Kidney (tissue), 14 donors: ENCODE data around the gene NHSL2. TPM values are rescaled to one million over a fixed set of nuclear protein-coding genes. Genes with fewer than 3 reads are reported as not detected.
A peak's percentile ranks its signal among the peaks of the same experiment; 100 is the strongest.

ENCODE experiments used
- DNase-seq, 5 donors: peaks; one replicate each; pipeline ENCODE4 v3.0.0-alpha.2; 2013 to 2020
- FAIRE-seq: peaks from 2 replicates; lab custom pipeline; 2012; peaks lifted over from hg19 to GRCh38; lab: Jason Lieb, UNC
- H3K27ac ChIP-seq, 2 donors: one replicate each; pipeline ENCODE4 v1.7.0; 2013; ENCODE audit warnings: low read depth in 2 of 2, low read length in 2 of 2, inconsistent platforms in 1 of 2
- H3K27me3 ChIP-seq: one replicate; pipeline ENCODE4 v1.7.1; 2013; ENCODE audit warnings: low read length, inconsistent platforms; ENCODE audit not compliant: control insufficient read depth, insufficient read depth
- H3K36me3 ChIP-seq, 3 donors: one replicate each; pipeline versions ENCODE4 v1.7.0 to v1.7.1; 2013; ENCODE audit warnings: low read length in 3 of 3, control low read depth in 1 of 3, inconsistent platforms in 1 of 3; ENCODE audit not compliant: insufficient read depth in 3 of 3, control insufficient read depth in 2 of 3
- H3K4me1 ChIP-seq, 3 donors: one replicate each; pipeline versions ENCODE4 v1.7.0 to v1.7.1; 2013; ENCODE audit warnings: low read length in 3 of 3, inconsistent platforms in 1 of 3, low read depth in 1 of 3; ENCODE audit not compliant: control insufficient read depth in 2 of 3, insufficient read depth in 2 of 3
- H3K4me3 ChIP-seq, 3 donors: one replicate each; pipeline versions ENCODE4 v1.7.0 to v1.8.1; 2013; ENCODE audit warnings: low read length in 3 of 3, control low read depth in 1 of 3, inconsistent platforms in 1 of 3
- H3K9ac ChIP-seq, 3 donors: one replicate each; pipeline versions ENCODE4 v1.7.0 to v1.7.1; 2013; ENCODE audit warnings: low read length in 3 of 3, control low read depth in 1 of 3, inconsistent platforms in 1 of 3
- H3K9me3 ChIP-seq, 3 donors: one replicate each; pipeline versions ENCODE4 v1.7.0 to v1.7.1; 2013; ENCODE audit warnings: low read length in 3 of 3, control low read depth in 1 of 3, inconsistent platforms in 1 of 3; ENCODE audit not compliant: control insufficient read depth in 2 of 3, insufficient read depth in 1 of 3
- intact Hi-C: fragments of 100-400 bp; cut with DNase I; formaldehyde crosslinking; loops from one replicate; pipeline ENCODE4 v1.11.1; 2022
- polyA plus RNA-seq: library from polyadenylated mRNA; stranded (reverse); fragments of 350-450 nt; fragmentation: Illumina TruSeq; extraction: RNeasy Lipid Tissue Mini Kit (QIAGEN cat#74804); gene quantifications from one replicate; pipeline ENCODE4 v1.2.3, GENCODE V29; 2014; ENCODE audit warnings: low read depth, low replicate concordance; ENCODE audit not compliant: insufficient read depth
- total RNA-seq: library from RNA; stranded (reverse); fragmentation: NEBNext Ultra II Directional; extraction: Animal tissue kit (Norgen Biotek cat#: 25700); gene quantifications from one replicate; pipeline ENCODE4 v1.2.1, GENCODE V29; 2021
- TF ChIP-seq, protein P1 (sequence below): IDR thresholded peaks from 3 replicates; pipeline ENCODE4 v1.5.1; 2012; ENCODE audit warnings: mild to moderate bottlenecking, moderate library complexity, borderline replicate concordance; ENCODE audit not compliant: insufficient read depth; ENCODE audit errors: extremely low read depth
- donor health status: control.
- donor health status: control.
- donor health status: control.
- donor health status: control.
- donor health status: control.
- donor health status: DM: yes; HTN: yes; CAD: no.
- donor health status: Normal renal cell carcinoma (clear cell type).

NHSL2 gene
- total and polyA plus RNA-seq, 2 donors from 2014 or later: 1.3 to 10.8 TPM

DNA sequence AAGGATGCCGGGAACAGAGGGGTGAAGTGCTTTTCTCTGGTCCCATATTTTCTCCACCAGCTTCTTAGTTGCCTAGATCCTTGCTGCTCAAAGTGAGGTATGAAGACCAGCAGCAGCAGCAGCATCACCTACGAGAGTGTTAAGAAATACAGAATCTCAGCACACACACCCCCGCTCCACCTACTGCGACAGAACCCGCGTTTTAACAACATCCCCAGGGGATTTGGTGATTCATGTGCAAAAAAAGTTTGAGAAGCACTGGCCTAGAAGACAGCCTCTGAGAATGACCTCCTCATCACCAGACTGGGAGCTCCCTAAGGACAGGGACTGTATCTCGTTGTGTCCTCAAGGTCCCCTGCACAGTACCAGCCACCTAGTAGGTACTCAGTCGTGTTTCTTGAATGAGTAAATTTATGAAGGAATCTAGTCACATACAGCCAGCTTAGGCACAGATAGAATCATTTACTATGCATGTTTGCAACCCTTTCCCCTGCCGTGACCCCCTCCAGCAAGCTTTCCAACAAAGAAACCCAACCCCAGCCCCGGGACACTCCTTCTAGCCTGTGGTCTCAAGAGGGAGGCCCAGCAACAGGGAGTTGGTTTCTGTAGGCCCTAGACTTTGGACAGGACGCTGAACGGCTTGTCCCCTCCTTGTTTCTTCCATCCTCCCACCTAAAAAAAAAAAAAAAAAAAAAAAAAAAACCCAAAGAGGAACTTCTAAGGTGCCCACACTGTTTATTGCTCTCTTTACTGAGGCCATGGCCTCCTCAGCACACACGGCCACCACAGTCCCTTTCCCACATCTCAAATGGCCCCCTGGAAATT lies 199.6 kb downstream of the NHSL2 start:
- H3K9me3 ChIP-seq: no peaks in the 10 kb centered on the region
- intact Hi-C loops: no loop called here
- TF ChIP-seq, protein P1, sequence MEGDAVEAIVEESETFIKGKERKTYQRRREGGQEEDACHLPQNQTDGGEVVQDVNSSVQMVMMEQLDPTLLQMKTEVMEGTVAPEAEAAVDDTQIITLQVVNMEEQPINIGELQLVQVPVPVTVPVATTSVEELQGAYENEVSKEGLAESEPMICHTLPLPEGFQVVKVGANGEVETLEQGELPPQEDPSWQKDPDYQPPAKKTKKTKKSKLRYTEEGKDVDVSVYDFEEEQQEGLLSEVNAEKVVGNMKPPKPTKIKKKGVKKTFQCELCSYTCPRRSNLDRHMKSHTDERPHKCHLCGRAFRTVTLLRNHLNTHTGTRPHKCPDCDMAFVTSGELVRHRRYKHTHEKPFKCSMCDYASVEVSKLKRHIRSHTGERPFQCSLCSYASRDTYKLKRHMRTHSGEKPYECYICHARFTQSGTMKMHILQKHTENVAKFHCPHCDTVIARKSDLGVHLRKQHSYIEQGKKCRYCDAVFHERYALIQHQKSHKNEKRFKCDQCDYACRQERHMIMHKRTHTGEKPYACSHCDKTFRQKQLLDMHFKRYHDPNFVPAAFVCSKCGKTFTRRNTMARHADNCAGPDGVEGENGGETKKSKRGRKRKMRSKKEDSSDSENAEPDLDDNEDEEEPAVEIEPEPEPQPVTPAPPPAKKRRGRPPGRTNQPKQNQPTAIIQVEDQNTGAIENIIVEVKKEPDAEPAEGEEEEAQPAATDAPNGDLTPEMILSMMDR: no peak
- no peak overlapping the region for H3K9ac ChIP-seq
- no peaks in the 10 kb centered on the region for H3K4me1 ChIP-seq
- DNase-seq: peak in 2 of 5 donors; percentile 30 to 51
- peaks cover 3% of the 10 kb centered on the region for H3K27me3 ChIP-seq
- FAIRE-seq: no peak
- H3K27ac ChIP-seq: no peak overlapping the region
- no peaks in the 10 kb centered on the region for H3K36me3 ChIP-seq
- no peak overlapping the region for H3K4me3 ChIP-seq

DNA sequence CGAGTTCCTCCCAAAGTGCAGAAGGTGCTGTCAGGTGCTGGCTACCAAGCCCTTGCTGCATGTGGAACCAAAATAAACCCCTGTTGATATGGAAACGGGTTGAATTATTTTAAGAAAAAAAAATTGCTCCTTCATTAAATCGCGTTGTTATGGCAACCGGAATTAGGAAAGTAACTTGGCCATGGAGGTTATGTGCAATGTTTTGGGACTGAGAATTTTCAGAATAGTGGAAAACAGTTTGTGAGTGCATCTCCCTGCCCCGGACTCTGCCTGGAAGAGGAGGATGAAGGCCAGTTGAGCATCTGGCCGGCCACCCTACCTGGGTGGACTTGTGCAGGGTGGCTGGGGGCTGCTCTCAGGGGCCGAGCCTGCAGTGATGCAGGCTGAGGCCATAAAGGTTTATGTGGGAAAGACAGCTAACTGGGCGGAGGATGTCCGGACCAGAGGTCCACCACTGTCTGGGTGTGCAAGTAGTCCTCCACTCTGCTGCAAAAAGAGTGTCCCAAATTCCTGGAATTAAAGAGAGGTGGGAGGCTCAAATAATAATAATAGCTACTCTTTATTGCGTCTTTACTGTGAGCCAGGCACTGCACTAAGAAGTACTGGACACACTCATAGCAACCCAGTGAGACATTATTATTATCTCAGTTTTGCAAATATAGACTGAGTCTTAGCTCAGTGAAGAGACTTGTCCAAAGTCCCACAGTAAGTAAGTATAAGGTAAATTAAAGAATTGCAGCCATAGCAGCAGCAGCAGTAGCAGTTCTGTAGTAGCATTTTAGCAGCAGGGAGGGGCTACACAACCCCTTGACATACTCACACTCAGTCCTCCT lies 200.4 kb downstream of the NHSL2 start:
- no peak for FAIRE-seq
- TF ChIP-seq, protein P1: no peak
- intact Hi-C loops: no loop called here
- H3K9me3 ChIP-seq: no peaks in the 10 kb centered on the region
- no peaks in the 10 kb centered on the region for H3K4me1 ChIP-seq
- H3K27ac ChIP-seq: no peak overlapping the region
- H3K27me3 ChIP-seq: peaks cover 3% of the 10 kb centered on the region
- no peak overlapping the region for H3K9ac ChIP-seq
- no peaks in the 10 kb centered on the region for H3K36me3 ChIP-seq
- H3K4me3 ChIP-seq: no peak overlapping the region
- peak in 1 of 5 donors; percentile 46 for DNase-seq

GRCh38 chrX:72113461-72113860 lies 202.8 kb downstream of the NHSL2 start:
- Histone ChIP-seq H3K27me3 (peaks cover 3% of the 10 kb centered on the region), H3K4me3 (no peak overlapping the region), H3K9me3 (no peaks in the 10 kb centered on the region), H3K9ac (no peak overlapping the region), H3K36me3 (no peaks in the 10 kb centered on the region), H3K4me1 (no peaks in the 10 kb centered on the region), H3K27ac (no peak overlapping the region)
- DNase-seq (no peak), FAIRE-seq (no peak)
- intact Hi-C loops: no loop called here
- TF ChIP-seq, protein P1: no peak
